SH-SY5Y (cell line): Measurements from ENCODE around the gene LYPLAL1.

Source experiments
- GATA2 ChIP-seq: IDR thresholded peaks from 2 replicates; pipeline ENCODE4 v1.6.1; 2011; ENCODE audit warnings: mild to moderate bottlenecking, low read depth, low read length
- GATA3 ChIP-seq: IDR thresholded peaks from 2 replicates; pipeline ENCODE4 v1.6.1; 2011; ENCODE audit warnings: low read depth, mild to moderate bottlenecking, low read length, moderate library complexity

LYPLAL1 gene

GRCh38 chr1:219220945-219221344 is 47.3 kb downstream of the LYPLAL1 start:
- TF ChIP-seq GATA2 (no peak), GATA3 (no peak)

- TF ChIP-seq GATA3 = no peak
- TF ChIP-seq GATA2 = no peak
Measured at GRCh38 chr1:219223496-219223895, 49.8 kb downstream of the LYPLAL1 start.

- TF ChIP-seq GATA3 (no peak), GATA2 (no peak)
Measured at GRCh38 chr1:219226196-219226595, 52.5 kb downstream of the LYPLAL1 start.

GRCh38 chr1:219227360-219228057 is 53.8 kb downstream of the LYPLAL1 start:
- TF ChIP-seq GATA3 (no peak), GATA2 (no peak)

- TF ChIP-seq GATA3 = no peak
- no peak for TF ChIP-seq GATA2
Measured at GRCh38 chr1:219228058-219228419, 54.4 kb downstream of the LYPLAL1 start.

GRCh38 chr1:219232890-219233289 is 59.2 kb downstream of the LYPLAL1 start:
- TF ChIP-seq GATA2 (no peak), GATA3 (no peak)

- TF ChIP-seq GATA3 (no peak), GATA2 (no peak)
Measured at GRCh38 chr1:219235903-219236481, 62.3 kb downstream of the LYPLAL1 start.

- TF ChIP-seq GATA2 = no peak
- TF ChIP-seq GATA3 = no peak
Measured at GRCh38 chr1:219236933-219237610, 63.4 kb downstream of the LYPLAL1 start.

- TF ChIP-seq GATA2 (no peak), GATA3 (no peak)
Measured at GRCh38 chr1:219239518-219239917, 65.8 kb downstream of the LYPLAL1 start.

GRCh38 chr1:219244864-219245263 is 71.2 kb downstream of the LYPLAL1 start:
- TF ChIP-seq GATA2 = no peak
- no peak for TF ChIP-seq GATA3

- no peak for TF ChIP-seq GATA2
- no peak for TF ChIP-seq GATA3
Measured at GRCh38 chr1:219247441-219247840, 73.8 kb downstream of the LYPLAL1 start.

- TF ChIP-seq GATA2 = no peak
- no peak for TF ChIP-seq GATA3
Measured at GRCh38 chr1:219257751-219258150, 84.1 kb downstream of the LYPLAL1 start.

- no peak for TF ChIP-seq GATA3
- TF ChIP-seq GATA2 = no peak
Measured at GRCh38 chr1:219261454-219261853, 87.8 kb downstream of the LYPLAL1 start.
